ENCODE data around the gene PLXNC1. TPM values are rescaled to one million over a fixed set of nuclear protein-coding genes. Genes with fewer than 3 reads are reported as not detected.

Gene PLXNC1
- total and polyA plus RNA-seq, 2 donors (not counting 1 experiment from before 2014, with no cell fraction given): 9.7 to 33.6 TPM

DNA sequence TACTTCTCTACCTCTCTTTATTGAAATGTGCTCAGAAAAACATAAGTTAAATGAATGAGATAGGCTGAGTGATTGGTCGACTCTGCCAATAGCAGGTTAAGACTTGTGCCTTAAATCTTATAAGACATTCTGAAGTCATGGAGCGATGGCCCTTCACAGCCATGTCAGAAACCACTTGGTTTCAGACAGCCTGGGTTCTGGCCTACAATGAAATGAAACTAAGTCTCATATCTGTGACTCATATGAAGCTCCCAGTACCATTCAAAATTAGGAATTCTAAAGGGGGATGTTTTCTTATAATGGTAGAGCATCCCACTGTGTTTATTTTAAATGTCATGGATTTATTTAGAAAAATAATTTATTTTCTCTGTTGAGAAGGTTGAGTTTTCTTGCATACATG, 42.6 kb downstream of the PLXNC1 start:
- Mint-ChIP-seq H3K9me3 (ENCODE audit: insufficient read depth) (no peaks in the 10 kb centered on the region), H3K27ac (no peak overlapping the region), H3K4me1 (peaks cover 24% of the 10 kb centered on the region), H3K27me3 (no peaks in the 10 kb centered on the region), H3K4me3 (no peak overlapping the region)
- Histone ChIP-seq H3K4me3 (ENCODE audit: control extremely low read depth in 1 of 5, extremely low read depth in 1 of 5, insufficient read depth in 1 of 5, low read depth in 2 of 5, low read length in 4 of 5) (no peak overlapping the region), H3K4me2 (replicated peaks; ENCODE audit: low read depth, low read length, poor library complexity, severe bottlenecking) (no peak overlapping the region), H3K27ac (ENCODE audit: low read length in 2 of 2) (no peak overlapping the region), H4K20me1 (ENCODE audit: control insufficient read depth, insufficient read depth, low read length, poor library complexity, severe bottlenecking) (no peaks in the 10 kb centered on the region), H3K9me3 (ENCODE audit: control extremely low read depth in 1 of 3, control insufficient read depth in 2 of 3, insufficient read depth in 1 of 3, low read length in 2 of 3) (peaks cover 0 to 5% (median 0%) of the 10 kb centered on the region in 3 donors), H3K9ac (ENCODE audit: low read length) (no peak overlapping the region), H3K79me2 (ENCODE audit: control insufficient read depth, insufficient read depth, low read length) (peaks cover 27% of the 10 kb centered on the region), H3K4me1 (ENCODE audit: control insufficient read depth in 2 of 2, insufficient read depth in 2 of 2, low read length in 2 of 2) (peaks cover 0 to 4% of the 10 kb centered on the region in 2 donors), H3K36me3 (replicated peaks in 1 of 2; ENCODE audit: control extremely low read depth in 1 of 2, control insufficient read depth in 1 of 2, extremely low read depth in 1 of 2, insufficient read depth in 2 of 2, low read length in 1 of 2) (peaks cover 0 to 57% of the 10 kb centered on the region in 2 experiments), H2AFZ (ENCODE audit: insufficient read depth, low read depth, low read length, poor library complexity, severe bottlenecking) (no peak overlapping the region), H3K27me3 (replicated peaks in 1 of 4; ENCODE audit: control extremely low read depth in 1 of 4, control insufficient read depth in 3 of 4, insufficient read depth in 4 of 4, low read length in 3 of 4) (no peaks in the 10 kb centered on the region)
- no peak for ATAC-seq (ENCODE audit: low read depth)
- POLR2A ChIA-PET: no interaction called here
- intact Hi-C loops (cut with micrococcal nuclease): no loop called here
- 100% methylated on average over 1 of the region's 2 CpGs for WGBS (ENCODE audit: insufficient coverage)
- TF ChIP-seq EZH2 (IDR thresholded peaks at IDR 0.05; ENCODE audit: borderline replicate concordance, insufficient read depth, low read depth, low read length, poor library complexity, severe bottlenecking): no peak
- no peak for TF ChIP-seq CTCF (IDR thresholded peaks at IDR 0.05)
- DNase-seq: no peak
- CTCF ChIA-PET: no interaction called here

DNA sequence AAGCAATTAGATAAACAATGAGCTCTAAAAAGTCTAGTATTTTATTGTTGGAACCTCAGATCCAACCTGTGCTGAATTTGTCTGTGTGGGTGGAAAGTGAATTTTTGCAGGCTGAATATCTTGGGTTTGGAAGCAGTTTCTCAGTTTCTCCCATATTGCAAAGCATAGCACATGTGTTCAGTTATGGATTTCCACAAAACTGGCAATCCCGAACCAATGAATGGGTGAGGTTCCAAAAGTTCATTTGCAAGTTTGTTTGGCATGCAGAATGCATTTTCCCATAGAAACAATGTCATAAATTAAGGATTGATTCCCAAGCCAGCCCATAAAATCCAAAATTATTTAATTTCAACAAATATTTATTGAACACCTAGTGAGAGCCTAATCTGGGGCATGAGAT, 43.4 kb downstream of the PLXNC1 start:
- CTCF ChIA-PET: interaction anchor here (0.9 to 1.0 kb wide), 2 partner anchors 14 to 17 kb away, joined by 3 read pairs; no protein-coding TSS in a partner anchor
- TF ChIP-seq EZH2 (IDR thresholded peaks at IDR 0.05; ENCODE audit: borderline replicate concordance, insufficient read depth, low read depth, low read length, poor library complexity, severe bottlenecking): no peak
- no peak for TF ChIP-seq CTCF (IDR thresholded peaks at IDR 0.05)
- intact Hi-C loops (cut with micrococcal nuclease): no loop called here

More for the DNA sequence above, 43.4 kb downstream of the PLXNC1 start:
- no peak overlapping the region for H3K9ac ChIP-seq (ENCODE audit: low read length)
- WGBS (ENCODE audit: insufficient coverage): no CpG with 5 or more reads among the region's 1 CpG
- peaks cover 30% of the 10 kb centered on the region for H3K79me2 ChIP-seq (ENCODE audit: control insufficient read depth, insufficient read depth, low read length)
- no peak overlapping the region for H3K4me2 ChIP-seq (replicated peaks; ENCODE audit: low read depth, low read length, poor library complexity, severe bottlenecking)
- peaks cover 0 to 56% of the 10 kb centered on the region in 2 experiments for H3K36me3 ChIP-seq (replicated peaks in 1 of 2; ENCODE audit: control extremely low read depth in 1 of 2, control insufficient read depth in 1 of 2, extremely low read depth in 1 of 2, insufficient read depth in 2 of 2, low read length in 1 of 2)
- H3K4me3 ChIP-seq (ENCODE audit: control extremely low read depth in 1 of 5, extremely low read depth in 1 of 5, insufficient read depth in 1 of 5, low read depth in 2 of 5, low read length in 4 of 5): no peak overlapping the region
- H3K27ac ChIP-seq (ENCODE audit: low read length in 2 of 2): no peak overlapping the region
- no peak overlapping the region for H2AFZ ChIP-seq (ENCODE audit: insufficient read depth, low read depth, low read length, poor library complexity, severe bottlenecking)
- peaks cover 20% of the 10 kb centered on the region for H3K4me1 Mint-ChIP-seq
- peaks cover 0 to 5% (median 0%) of the 10 kb centered on the region in 3 donors for H3K9me3 ChIP-seq (ENCODE audit: control extremely low read depth in 1 of 3, control insufficient read depth in 2 of 3, insufficient read depth in 1 of 3, low read length in 2 of 3)
- POLR2A ChIA-PET: no interaction called here
- no peaks in the 10 kb centered on the region for H3K27me3 ChIP-seq (replicated peaks in 1 of 4; ENCODE audit: control extremely low read depth in 1 of 4, control insufficient read depth in 3 of 4, insufficient read depth in 4 of 4, low read length in 3 of 4)
- H3K4me1 ChIP-seq (ENCODE audit: control insufficient read depth in 2 of 2, insufficient read depth in 2 of 2, low read length in 2 of 2): peaks cover 0 to 4% of the 10 kb centered on the region in 2 donors
- ATAC-seq (ENCODE audit: low read depth): no peak
- H3K27me3 Mint-ChIP-seq: no peaks in the 10 kb centered on the region
- DNase-seq: no peak
- H4K20me1 ChIP-seq (ENCODE audit: control insufficient read depth, insufficient read depth, low read length, poor library complexity, severe bottlenecking): no peaks in the 10 kb centered on the region
- H3K27ac Mint-ChIP-seq: no peak overlapping the region
- H3K9me3 Mint-ChIP-seq (ENCODE audit: insufficient read depth): no peaks in the 10 kb centered on the region
- no peak overlapping the region for H3K4me3 Mint-ChIP-seq

All from B cell (primary cell).